CD4-positive, alpha-beta T cell (primary cell): ENCODE data around the gene CDH13. TPM values are rescaled to one million over a fixed set of nuclear protein-coding genes. Genes with fewer than 3 reads are reported as not detected.

ENCODE experiments used
- ATAC-seq: fragments of 200-7000 bp; cut with Tn5 transposase; one replicate; pipeline ENCODE4 v1.10.0; 2022; ENCODE audit warnings: mild to moderate bottlenecking; ENCODE audit not compliant: poor library complexity
- CTCF ChIA-PET: fragments of 350-600 bp; sonication (Branson Sonifier 250); formaldehyde crosslinking; loops from one replicate; lab custom pipeline; 2021; ENCODE audit warnings: antibody characterized with exemption, inconsistent platforms; lab: Charles Lee
- POLR2A ChIA-PET: fragments of 350-600 bp; sonication (Branson Sonifier 250); formaldehyde crosslinking; loops from one replicate; lab custom pipeline; 2021; ENCODE audit warnings: antibody characterized with exemption, inconsistent platforms; lab: Charles Lee
- DNase-seq, 14 experiments: peaks; one replicate each; pipeline ENCODE4 v3.0.0-alpha.2; 2013 to 2020; ENCODE audit warnings: mixed read lengths in 2 of 14
- H3K27ac ChIP-seq, 2 donors: one replicate each; pipeline versions ENCODE4 v1.5.1 to v1.7.0; 2013; ENCODE audit warnings: low read length in 2 of 2, low read depth in 1 of 2, mild to moderate bottlenecking in 1 of 2
- H3K27me3 ChIP-seq, 2 experiments: 1 replicate in 1 of 2; 2 replicates in 1 of 2; pipeline versions ENCODE4 v1.6.1 to v1.7.0; 2013; ENCODE audit warnings: low read length in 2 of 2, control low read depth in 1 of 2, mild to moderate bottlenecking in 1 of 2, moderate library complexity in 1 of 2; ENCODE audit not compliant: insufficient read depth in 2 of 2, control insufficient read depth in 1 of 2
- H3K36me3 ChIP-seq: one replicate; pipeline ENCODE4 v1.6.1; 2013; ENCODE audit warnings: low read length, control low read depth; ENCODE audit not compliant: insufficient read depth
- H3K4me1 ChIP-seq: one replicate; pipeline ENCODE4 v1.6.1; 2013; ENCODE audit warnings: low read length, control low read depth; ENCODE audit not compliant: insufficient read depth
- H3K4me3 ChIP-seq: one replicate; pipeline ENCODE4 v1.5.1; 2013; ENCODE audit warnings: mild to moderate bottlenecking, low read length, moderate library complexity
- H3K9me3 ChIP-seq, 2 experiments: 1 replicate in 1 of 2; 2 replicates in 1 of 2; pipeline versions ENCODE4 v1.6.1 to v1.7.0; 2013; ENCODE audit warnings: low read length in 2 of 2, mild to moderate bottlenecking in 2 of 2, control low read depth in 1 of 2, moderate library complexity in 1 of 2; ENCODE audit not compliant: control insufficient read depth in 1 of 2, insufficient read depth in 1 of 2
- H3K27ac Mint-ChIP-seq: one replicate; pipeline ENCODE4 v1.8.0; 2020; ENCODE audit warnings: mixed read lengths
- H3K27me3 Mint-ChIP-seq: one replicate; pipeline ENCODE4 v1.8.0; 2021; ENCODE audit warnings: mixed read lengths
- H3K36me3 Mint-ChIP-seq: one replicate; pipeline ENCODE4 v1.8.0; 2021; ENCODE audit warnings: low read depth, mixed read lengths
- H3K4me1 Mint-ChIP-seq: one replicate; pipeline ENCODE4 v1.8.0; 2021; ENCODE audit warnings: low read depth, mixed read lengths
- H3K4me3 Mint-ChIP-seq: one replicate; pipeline ENCODE4 v1.8.0; 2020; ENCODE audit warnings: mild to moderate bottlenecking, mixed read lengths
- H3K9me3 Mint-ChIP-seq: one replicate; pipeline ENCODE4 v1.8.0; 2020; ENCODE audit warnings: mixed read lengths
- CTCF ChIP-seq: fragments of 200-600 bp; IDR thresholded peaks from one replicate; pipeline ENCODE4 v1.8.0; 2022; ENCODE audit warnings: antibody characterized with exemption, mild to moderate bottlenecking
- intact Hi-C, 2 experiments: fragments of 100-400 bp; cut with DNase I in 1 of 2; cut with micrococcal nuclease in 1 of 2; formaldehyde crosslinking; loops; one replicate each; pipeline versions ENCODE4 v1.15.1 to v1.9.0; 2023 to 2025; cut with DNase I, micrococcal nuclease
- total RNA-seq, 174 experiments: library from RNA in 2 of 174; stranded (reverse) in 2 of 174; gene quantifications; one replicate each; pipeline ENCODE4 v1.2.3 and lab custom pipeline; 2021 to 2026

The CDH13 gene
- total RNA-seq, 2 experiments from 2014 or later = not detected

DNA sequence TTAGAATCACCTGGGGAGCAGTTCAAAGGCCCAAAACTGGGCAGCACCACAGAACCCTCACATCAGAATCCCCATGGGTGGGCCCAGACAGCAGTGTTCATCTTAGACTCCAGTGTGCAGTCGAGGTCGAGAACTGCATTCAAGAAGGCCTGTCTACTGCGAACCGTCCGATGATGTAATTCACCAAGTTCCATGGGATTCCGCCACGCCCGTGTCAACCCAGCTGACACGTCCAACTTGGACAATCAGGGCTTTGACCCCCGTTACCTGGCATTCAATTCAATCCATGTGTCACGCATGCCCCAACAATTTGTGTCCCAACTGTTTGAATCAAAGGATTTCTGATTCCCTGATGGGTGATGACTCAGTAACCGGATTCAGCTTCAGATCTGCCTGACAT, 1190.3 kb downstream of the CDH13 start:
- Histone ChIP-seq H3K27ac (no peak overlapping the region), H3K36me3 (peaks cover 8% of the 10 kb centered on the region), H3K4me1 (no peaks in the 10 kb centered on the region), H3K4me3 (no peak overlapping the region), H3K9me3 (no peaks in the 10 kb centered on the region), H3K27me3 (no peaks in the 10 kb centered on the region)
- Mint-ChIP-seq H3K27me3 (peaks cover under 1% of the 10 kb centered on the region), H3K4me3 (no peak overlapping the region), H3K9me3 (no peaks in the 10 kb centered on the region), H3K4me1 (no peaks in the 10 kb centered on the region), H3K36me3 (peaks cover 14% of the 10 kb centered on the region), H3K27ac (no peak overlapping the region)
- intact Hi-C loops = no loop called here
- ChIA-PET CTCF (no interaction called here), POLR2A (no interaction called here)
- no peak for TF ChIP-seq CTCF
- DNase-seq (no peak), ATAC-seq (no peak)

- DNase-seq (no peak), ATAC-seq (no peak)
- Mint-ChIP-seq H3K4me3 (no peak overlapping the region), H3K36me3 (peaks cover 2% of the 10 kb centered on the region), H3K27me3 (peaks cover 9% of the 10 kb centered on the region), H3K9me3 (no peaks in the 10 kb centered on the region), H3K27ac (no peak overlapping the region), H3K4me1 (no peaks in the 10 kb centered on the region)
- ChIA-PET POLR2A (no interaction called here), CTCF (no interaction called here)
- Histone ChIP-seq H3K4me3 (no peak overlapping the region), H3K27ac (no peak overlapping the region), H3K36me3 (no peaks in the 10 kb centered on the region), H3K27me3 (no peaks in the 10 kb centered on the region), H3K4me1 (no peaks in the 10 kb centered on the region), H3K9me3 (no peaks in the 10 kb centered on the region)
- TF ChIP-seq CTCF = no peak
- intact Hi-C loops = no loop called here
Observed at GRCh38 chr16:83818276-83818675, 1191.5 kb downstream of the CDH13 start.

DNA sequence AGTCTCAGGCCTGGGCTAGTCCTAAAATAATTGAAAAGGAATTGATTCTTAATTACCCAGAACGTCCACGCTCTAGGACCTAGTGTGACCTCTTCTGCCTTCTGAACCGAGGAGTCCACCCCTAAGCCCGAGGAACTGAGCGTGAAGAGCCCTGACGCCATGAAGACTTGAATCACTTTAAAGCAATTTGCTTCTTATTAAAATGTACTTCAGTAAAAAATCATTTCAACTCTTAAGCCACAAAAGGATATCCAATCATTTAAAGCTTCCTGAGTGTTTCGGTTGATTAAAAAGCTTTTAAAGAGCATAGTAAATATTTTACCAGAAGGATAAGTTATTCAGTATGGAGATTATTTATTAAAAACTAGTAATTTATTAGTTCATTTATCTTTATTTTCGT, 1192.6 kb downstream of the CDH13 start:
- Mint-ChIP-seq H3K27me3 (peaks cover 9% of the 10 kb centered on the region), H3K4me3 (no peak overlapping the region), H3K4me1 (no peaks in the 10 kb centered on the region), H3K36me3 (no peaks in the 10 kb centered on the region), H3K9me3 (no peaks in the 10 kb centered on the region), H3K27ac (no peak overlapping the region)
- no peak for TF ChIP-seq CTCF
- H3K9me3 ChIP-seq = no peaks in the 10 kb centered on the region
- DNase-seq = no peak
- CTCF ChIA-PET = no interaction called here
- no peaks in the 10 kb centered on the region for H3K27me3 ChIP-seq
- intact Hi-C loops = no loop called here
- H3K4me1 ChIP-seq = no peaks in the 10 kb centered on the region
- POLR2A ChIA-PET = no interaction called here
- no peak for ATAC-seq
- H3K4me3 ChIP-seq = no peak overlapping the region
- H3K36me3 ChIP-seq = no peaks in the 10 kb centered on the region
- H3K27ac ChIP-seq = no peak overlapping the region
